HepG2 (cell line): Measurements from ENCODE around the gene OPN1SW. TPM values are rescaled to one million over a fixed set of nuclear protein-coding genes. Genes with fewer than 3 reads are reported as not detected.

ENCODE experiments used
- ATAC-seq: fragments of 200-7000 bp; cut with Tn5 transposase; 3 replicates; pipeline ENCODE4 v1.9.1; 2020; ENCODE audit warnings: mild to moderate bottlenecking, moderate library complexity
- BruUV-seq: library from RNA; stranded (reverse); fragments of 400-500 nt; replicated peaks from 2 replicates; lab custom pipeline; 2021; lab: Mats Ljungman, UMichigan
- CTCF ChIA-PET: fragments of 300-600 bp; formaldehyde crosslinking; extraction: SDS; loops from one replicate; lab custom pipeline; 2021; ENCODE audit warnings: low total read pairs, inconsistent platforms, low intra/inter-chr PET ratio; lab: Yijun Ruan, JAX
- POLR2A ChIA-PET: fragments of 350-600 bp; sonication (Branson Sonifier 250); formaldehyde crosslinking; loops from one replicate; lab custom pipeline; 2020; ENCODE audit warnings: antibody characterized with exemption, inconsistent platforms; lab: Yijun Ruan, JAX
- DNase-seq: peaks from one replicate; pipeline ENCODE4 v3.0.0-alpha.2; 2015; ENCODE audit warnings: low spot score
- FAIRE-seq: peaks from 3 replicates; lab custom pipeline; 2011; peaks lifted over from hg19 to GRCh38; lab: Jason Lieb, UNC
- H2AFZ ChIP-seq: one replicate; pipeline ENCODE4 v1.6.1; 2011; ENCODE audit warnings: low read length, inconsistent platforms
- H3K27ac ChIP-seq: fragments of 300-600 bp; 3 replicates; pipeline ENCODE4 v1.8.0; 2011; ENCODE audit warnings: mixed run types, mild to moderate bottlenecking, mixed read lengths, low read length, inconsistent platforms; ENCODE audit not compliant: insufficient read depth; ENCODE audit errors: extremely low read length
- H3K27me3 ChIP-seq, 2 experiments: fragments of 200-600 bp in 1 of 2; 2 replicates in 1 of 2; 3 replicates in 1 of 2; pipeline versions ENCODE4 v1.6.0 to v1.8.0; 2011; ENCODE audit warnings: low read length in 2 of 2, mild to moderate bottlenecking in 2 of 2, moderate library complexity in 2 of 2, inconsistent platforms in 1 of 2; ENCODE audit not compliant: insufficient read depth in 2 of 2, control insufficient read depth in 1 of 2
- H3K36me3 ChIP-seq, 2 experiments: fragments of 200-600 bp in 1 of 2; replicated peaks in 1 of 2; 2 replicates in 1 of 2; 3 replicates in 1 of 2; pipeline versions ENCODE4 v1.5.1 to v1.8.0; 2011; ENCODE audit warnings: low read length in 2 of 2, inconsistent platforms in 1 of 2; ENCODE audit not compliant: insufficient read depth in 2 of 2, control insufficient read depth in 1 of 2
- H3K4me1 ChIP-seq: 2 replicates; pipeline ENCODE4 v1.5.1; 2012; ENCODE audit warnings: low read length, inconsistent platforms; ENCODE audit not compliant: insufficient read depth
- H3K4me2 ChIP-seq: 2 replicates; pipeline ENCODE4 v1.6.0; 2011; ENCODE audit warnings: low read depth, low read length, inconsistent platforms
- H3K4me3 ChIP-seq, 3 experiments: fragments of 200-600 bp in 1 of 3; sonication (generic), shearing (Covaris generic) in 1 of 3; replicated peaks in 1 of 3; 2 replicates each; pipeline ENCODE4 v1.5.1; 2011 to 2016; ENCODE audit warnings: low read length in 3 of 3, inconsistent platforms in 2 of 3, low read depth in 2 of 3, mild to moderate bottlenecking in 2 of 3, control low read depth in 1 of 3, mixed read lengths in 1 of 3; ENCODE audit not compliant: insufficient read depth in 1 of 3
- H3K79me2 ChIP-seq: one replicate; pipeline ENCODE4 v1.6.1; 2011; ENCODE audit warnings: low read length, inconsistent platforms; ENCODE audit not compliant: insufficient read depth
- H3K9ac ChIP-seq: 2 replicates; pipeline ENCODE4 v1.6.0; 2011; ENCODE audit warnings: mild to moderate bottlenecking, low read depth, low read length, inconsistent platforms; ENCODE audit not compliant: insufficient read depth
- H3K9me3 ChIP-seq: 2 replicates; pipeline ENCODE4 v1.5.1; 2012; ENCODE audit warnings: mild to moderate bottlenecking, low read length
- H4K20me1 ChIP-seq: 2 replicates; pipeline ENCODE4 v1.6.0; 2011; ENCODE audit warnings: inconsistent platforms, mild to moderate bottlenecking, low read length, moderate library complexity; ENCODE audit not compliant: insufficient read depth
- CENPX ChIP-seq: sonication (generic); formaldehyde crosslinking; IDR thresholded peaks from 2 replicates; pipeline ENCODE4 v1.9.0; 2021; ENCODE audit warnings: mild to moderate bottlenecking, missing genetic modification reagents, moderate library complexity
- PHF21A ChIP-seq: sonication (generic); formaldehyde crosslinking; IDR thresholded peaks from 2 replicates; pipeline ENCODE4 v1.5.0; 2020; ENCODE audit warnings: mild to moderate bottlenecking, missing genetic modification reagents
- PTBP1 ChIP-seq: fragments of 200-400 bp; formaldehyde crosslinking; IDR thresholded peaks from 2 replicates; pipeline ENCODE4 v1.6.1; 2018; ENCODE audit warnings: low read length, low read depth; ENCODE audit not compliant: poor library complexity, severe bottlenecking
- ZNF451 ChIP-seq: sonication (generic); formaldehyde crosslinking; IDR thresholded peaks from 2 replicates; pipeline ENCODE4 v1.5.0; 2020; ENCODE audit warnings: mild to moderate bottlenecking, missing genetic modification reagents
- ZNF773 ChIP-seq: sonication (generic); formaldehyde crosslinking; IDR thresholded peaks from 2 replicates; pipeline ENCODE4 v1.4.0; 2020; ENCODE audit warnings: missing genetic modification reagents, borderline replicate concordance
- ZNF879 ChIP-seq: sonication (generic); formaldehyde crosslinking; IDR thresholded peaks from 2 replicates; pipeline ENCODE4 v1.8.1; 2023; ENCODE audit warnings: missing genetic modification reagents
- WGBS: methylation state at CpG from one replicate; pipeline ENCODE4 v1.1.6; 2017; ENCODE audit warnings: low lambda C conversion rate; 5-methylcytosine and 5-hydroxymethylcytosine counted together
- in situ Hi-C: cut with HindIII; loops from 2 replicates; pipeline ENCODE4 v1.10.0; 2017; ENCODE audit warnings: low pct_unique_long_range_greater_than_20kb; ENCODE audit not compliant: extremely low pct_ligation_motif_present
- intact Hi-C: fragments of 100-400 bp; cut with micrococcal nuclease; formaldehyde crosslinking; loops from one replicate; pipeline ENCODE4 v1.10.0; 2022; ENCODE audit not compliant: unreplicated experiment
- polyA plus RNA-seq, 8 experiments: library from polyadenylated mRNA; depleted of rRNA in 3 of 8; stranded (reverse) in 7 of 8; unstranded in 1 of 8; fragments of >200 nt; fragmentation: Illumina TruSeq in 4 of 8; extraction: Trizol in 4 of 8; gene quantifications; 2 replicates each; pipeline versions ENCODE4 v1.2.1 to v1.2.3, GENCODE V29; 2011 to 2016; ENCODE audit warnings: low read depth in 4 of 8, missing spikeins in 1 of 8, mixed read lengths in 1 of 8; ENCODE audit not compliant: insufficient read depth in 1 of 8
- total RNA-seq, 5 experiments: library from RNA; depleted of rRNA; stranded (reverse); fragments of >200 nt; fragmentation: Illumina TruSeq; extraction: Trizol; gene quantifications; 2 replicates each; pipeline ENCODE4 v1.2.3, GENCODE V29; 2016; ENCODE audit warnings: low read depth in 1 of 5
- TF ChIP-seq, protein P1 (sequence below), 2 experiments: sonication (generic) in 1 of 2; formaldehyde crosslinking in 1 of 2; IDR thresholded peaks; 2 replicates each; pipeline versions ENCODE4 v1.4.0 to v1.6.1; 2016 to 2020; ENCODE audit warnings: borderline replicate concordance in 1 of 2, low read depth in 1 of 2, mild to moderate bottlenecking in 1 of 2, missing genetic modification reagents in 1 of 2
- TF ChIP-seq, protein P2 (sequence below): sonication (generic); formaldehyde crosslinking; IDR thresholded peaks from 2 replicates; pipeline ENCODE4 v1.5.0; 2020; ENCODE audit warnings: mild to moderate bottlenecking, low read depth, missing genetic modification reagents, borderline replicate concordance

OPN1SW gene
- total and polyA plus RNA-seq, 2 of the 13 experiments (the other 11 are each of a cell fraction or from before 2014, with no cell fraction given), result not detected

DNA sequence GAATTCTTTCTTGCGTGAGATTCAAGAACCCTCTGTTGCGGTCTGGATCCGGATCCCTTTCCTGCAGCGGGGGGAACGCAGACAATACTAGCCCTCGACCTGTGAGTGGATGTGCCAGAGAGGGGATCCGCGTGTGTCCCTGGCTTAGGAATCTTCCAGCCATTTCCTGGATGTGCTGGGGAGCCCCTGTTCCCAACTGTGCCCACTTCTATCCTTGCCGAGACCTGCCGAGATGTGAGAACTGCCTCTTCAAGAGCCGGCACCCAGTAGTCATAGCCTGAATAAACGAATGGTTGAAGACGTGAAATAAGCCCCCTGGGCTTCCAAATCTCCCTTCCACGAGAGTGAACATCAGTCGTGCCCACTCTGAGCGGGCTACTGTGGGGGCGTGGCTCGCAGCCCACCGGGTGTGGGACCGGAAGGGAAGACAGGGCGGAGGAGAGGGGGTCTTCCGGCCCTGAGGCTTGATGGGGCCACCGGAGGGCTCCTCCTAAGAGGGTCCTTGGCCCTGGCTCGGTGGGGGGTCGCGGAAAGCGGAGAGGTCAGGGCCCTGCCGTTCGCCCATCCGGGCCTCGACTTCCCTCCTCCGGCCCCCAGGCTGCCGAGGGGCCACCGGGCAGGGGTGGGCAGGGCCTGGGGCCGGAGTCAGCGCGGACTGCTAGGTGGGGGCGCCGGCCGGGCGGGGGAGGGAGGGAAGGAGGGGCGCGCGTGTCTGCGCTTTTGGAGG, 14.9 kb upstream of the OPN1SW start:
- 66% methylated on average over 29 of the region's 45 CpGs for WGBS
- no peaks in the 10 kb centered on the region for H3K79me2 ChIP-seq
- in situ Hi-C loops, result loop anchor here (5.0 kb wide), 1 partner anchor 92 kb away; no protein-coding TSS in a partner anchor
- no peaks in the 10 kb centered on the region for H4K20me1 ChIP-seq
- no peak overlapping the region for H2AFZ ChIP-seq
- peak overlapping the region; percentile 94 for H3K4me2 ChIP-seq
- BruUV-seq, result no TSS peak
- H3K36me3 ChIP-seq, result no peaks in the 10 kb centered on the region
- intact Hi-C loops, result no loop called here
- H3K9ac ChIP-seq, result no peak overlapping the region
- no peaks in the 10 kb centered on the region for H3K9me3 ChIP-seq
- peak overlapping the region; percentile 59 to 79 (median 65); a peak in 5 of 6 replicates for H3K4me3 ChIP-seq
- no peak for DNase-seq
- no peak for ATAC-seq
- H3K4me1 ChIP-seq, result peaks cover 17% of the 10 kb centered on the region
- ChIA-PET CTCF (no interaction called here), POLR2A (interaction anchor here (1.1 kb wide), 1 partner anchor 52 kb away, joined by 3 read pairs; the partner anchor contains the start of gene CALU)
- no peak overlapping the region for H3K27ac ChIP-seq
- peaks cover 5 to 32% of the 10 kb centered on the region in 2 experiments; a peak in 4 of 5 replicates for H3K27me3 ChIP-seq
- TF ChIP-seq PTBP1 (no peak), ZNF451 (CRISPR knock-in tag) (no peak), CENPX (CRISPR knock-in tag) (no peak), ZNF879 (no peak), PHF21A (CRISPR knock-in tag) (no peak), ZNF773 (CRISPR knock-in tag) (no peak)
- TF ChIP-seq, protein P1, sequence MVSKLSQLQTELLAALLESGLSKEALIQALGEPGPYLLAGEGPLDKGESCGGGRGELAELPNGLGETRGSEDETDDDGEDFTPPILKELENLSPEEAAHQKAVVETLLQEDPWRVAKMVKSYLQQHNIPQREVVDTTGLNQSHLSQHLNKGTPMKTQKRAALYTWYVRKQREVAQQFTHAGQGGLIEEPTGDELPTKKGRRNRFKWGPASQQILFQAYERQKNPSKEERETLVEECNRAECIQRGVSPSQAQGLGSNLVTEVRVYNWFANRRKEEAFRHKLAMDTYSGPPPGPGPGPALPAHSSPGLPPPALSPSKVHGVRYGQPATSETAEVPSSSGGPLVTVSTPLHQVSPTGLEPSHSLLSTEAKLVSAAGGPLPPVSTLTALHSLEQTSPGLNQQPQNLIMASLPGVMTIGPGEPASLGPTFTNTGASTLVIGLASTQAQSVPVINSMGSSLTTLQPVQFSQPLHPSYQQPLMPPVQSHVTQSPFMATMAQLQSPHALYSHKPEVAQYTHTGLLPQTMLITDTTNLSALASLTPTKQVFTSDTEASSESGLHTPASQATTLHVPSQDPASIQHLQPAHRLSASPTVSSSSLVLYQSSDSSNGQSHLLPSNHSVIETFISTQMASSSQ (IDR thresholded peaks at IDR 0.05; ENCODE audit: low read depth), result no peak
- TF ChIP-seq, protein P1 (CRISPR knock-in tag; IDR thresholded peaks at IDR 0.05; ENCODE audit: borderline replicate concordance), result no peak
- TF ChIP-seq, protein P2, sequence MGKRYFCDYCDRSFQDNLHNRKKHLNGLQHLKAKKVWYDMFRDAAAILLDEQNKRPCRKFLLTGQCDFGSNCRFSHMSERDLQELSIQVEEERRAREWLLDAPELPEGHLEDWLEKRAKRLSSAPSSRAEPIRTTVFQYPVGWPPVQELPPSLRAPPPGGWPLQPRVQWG (CRISPR knock-in tag), result no peak
- no peak for FAIRE-seq
